ENCODE measurements around the gene RPTOR.
"Not testable (repeated sequence)": the region's sequence is repeated elsewhere in the genome, so short reads cannot be mapped to it uniquely, and the experiment has no call there.

The RPTOR gene

DNA sequence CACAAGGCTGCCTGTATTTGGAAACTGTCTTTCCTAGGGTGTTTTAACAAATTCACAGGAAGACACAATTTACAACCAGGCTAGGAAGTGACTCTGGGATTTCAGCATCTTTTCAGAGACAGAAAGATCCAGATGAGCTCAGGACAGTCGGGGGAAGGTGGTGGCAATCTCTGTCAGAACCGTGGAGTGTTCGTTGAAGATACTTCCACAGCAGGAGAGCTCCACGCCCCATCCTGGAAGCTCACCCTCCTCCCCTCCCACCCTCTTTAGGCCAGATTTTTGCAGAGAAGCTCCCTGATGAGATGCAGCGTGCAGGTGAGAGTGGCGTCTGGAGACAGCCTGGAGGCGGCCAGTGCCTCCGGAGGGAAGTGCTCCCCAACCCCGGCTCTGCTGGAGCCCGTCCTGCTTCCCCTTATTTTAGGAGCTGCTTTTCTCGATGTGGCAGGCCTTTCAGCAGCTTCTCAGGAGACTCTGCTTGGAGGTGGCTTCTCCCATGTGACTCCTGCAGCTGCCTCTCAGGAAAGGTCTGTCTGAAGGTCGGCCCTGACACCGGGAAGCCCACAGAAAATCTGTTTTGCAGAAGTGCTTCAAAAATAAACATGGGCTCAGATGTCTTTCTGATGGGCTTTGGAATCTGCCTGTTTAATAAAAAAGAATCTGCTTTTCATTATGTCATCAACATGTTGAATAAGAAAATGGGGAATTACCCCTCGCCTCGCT, 260.6 kb downstream of the RPTOR start:
- H3K36me3 ChIP-seq (ENCODE audit: control insufficient read depth, insufficient read depth, low read length, severe bottlenecking): no peaks in the 10 kb centered on the region
- H3K4me3 ChIP-seq (ENCODE audit: low read length): no peak overlapping the region
- DNase-seq (ENCODE audit: low read depth): no peak
- no peaks in the 10 kb centered on the region for H3K4me1 ChIP-seq (ENCODE audit: control insufficient read depth, insufficient read depth, low read length)
- no peak overlapping the region for H3K9ac ChIP-seq (ENCODE audit: low read length)
- peaks cover 15% of the 10 kb centered on the region for H3K9me3 ChIP-seq (ENCODE audit: control insufficient read depth, low read length)
- H3K27me3 ChIP-seq (replicated peaks; ENCODE audit: control insufficient read depth, insufficient read depth, low read length): no peaks in the 10 kb centered on the region

DNA sequence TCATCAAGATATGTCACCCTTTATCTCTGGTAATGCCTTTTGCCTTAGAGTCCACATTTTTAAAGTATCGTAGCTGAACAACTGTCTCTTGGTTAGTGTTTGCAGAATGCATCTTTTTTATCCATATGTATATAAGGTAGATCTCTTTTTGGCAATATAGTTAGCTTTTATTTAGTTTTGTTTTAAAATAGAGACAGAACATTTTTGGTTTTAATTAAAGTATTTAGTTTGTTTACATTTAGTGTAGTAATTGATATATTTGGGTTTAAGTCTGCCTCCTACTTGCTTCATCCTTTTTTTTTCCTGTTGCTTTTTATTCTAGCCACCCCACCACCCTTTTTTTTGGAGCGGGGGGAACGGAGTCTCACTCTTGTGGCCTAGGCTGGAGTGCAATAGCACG, 262.4 kb downstream of the RPTOR start:
- H3K4me3 ChIP-seq (ENCODE audit: low read length): peak overlapping the region; percentile 8
- H3K9me3 ChIP-seq (ENCODE audit: control insufficient read depth, low read length): peaks cover 15% of the 10 kb centered on the region
- no peak overlapping the region for H3K9ac ChIP-seq (ENCODE audit: low read length)
- no peak for DNase-seq (ENCODE audit: low read depth)
- H3K36me3 ChIP-seq (ENCODE audit: control insufficient read depth, insufficient read depth, low read length, severe bottlenecking): peaks cover 5% of the 10 kb centered on the region
- no peaks in the 10 kb centered on the region for H3K27me3 ChIP-seq (replicated peaks; ENCODE audit: control insufficient read depth, insufficient read depth, low read length)
- no peaks in the 10 kb centered on the region for H3K4me1 ChIP-seq (ENCODE audit: control insufficient read depth, insufficient read depth, low read length)

DNA sequence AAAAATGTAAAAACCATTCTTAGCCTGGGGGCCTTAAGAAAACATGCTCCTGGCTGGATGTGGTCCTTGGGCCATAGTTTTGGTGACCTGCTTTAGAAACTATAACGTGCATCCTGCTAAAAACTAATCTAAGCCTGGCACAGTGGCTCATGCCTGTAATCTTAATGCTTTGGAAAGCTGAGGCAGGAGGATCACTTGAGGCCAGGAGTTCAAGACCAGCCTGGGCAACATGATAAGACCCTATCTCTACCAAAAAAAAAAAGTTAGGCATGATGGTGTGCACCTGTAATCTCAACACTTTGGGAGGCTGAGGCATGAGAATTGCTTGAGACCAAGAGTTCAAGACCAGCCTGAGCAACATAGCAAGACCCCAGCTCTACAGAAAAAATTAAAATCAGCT, 263.2 kb downstream of the RPTOR start:
- Histone ChIP-seq H3K9me3 (ENCODE audit: control insufficient read depth, low read length) (peaks cover 15% of the 10 kb centered on the region), H3K27me3 (replicated peaks; ENCODE audit: control insufficient read depth, insufficient read depth, low read length) (no peaks in the 10 kb centered on the region), H3K9ac (ENCODE audit: low read length) (no peak overlapping the region), H3K4me1 (ENCODE audit: control insufficient read depth, insufficient read depth, low read length) (no peaks in the 10 kb centered on the region), H3K4me3 (ENCODE audit: low read length) (no peak overlapping the region), H3K36me3 (ENCODE audit: control insufficient read depth, insufficient read depth, low read length, severe bottlenecking) (peaks cover 11% of the 10 kb centered on the region)
- no peak for DNase-seq (ENCODE audit: low read depth)

DNA sequence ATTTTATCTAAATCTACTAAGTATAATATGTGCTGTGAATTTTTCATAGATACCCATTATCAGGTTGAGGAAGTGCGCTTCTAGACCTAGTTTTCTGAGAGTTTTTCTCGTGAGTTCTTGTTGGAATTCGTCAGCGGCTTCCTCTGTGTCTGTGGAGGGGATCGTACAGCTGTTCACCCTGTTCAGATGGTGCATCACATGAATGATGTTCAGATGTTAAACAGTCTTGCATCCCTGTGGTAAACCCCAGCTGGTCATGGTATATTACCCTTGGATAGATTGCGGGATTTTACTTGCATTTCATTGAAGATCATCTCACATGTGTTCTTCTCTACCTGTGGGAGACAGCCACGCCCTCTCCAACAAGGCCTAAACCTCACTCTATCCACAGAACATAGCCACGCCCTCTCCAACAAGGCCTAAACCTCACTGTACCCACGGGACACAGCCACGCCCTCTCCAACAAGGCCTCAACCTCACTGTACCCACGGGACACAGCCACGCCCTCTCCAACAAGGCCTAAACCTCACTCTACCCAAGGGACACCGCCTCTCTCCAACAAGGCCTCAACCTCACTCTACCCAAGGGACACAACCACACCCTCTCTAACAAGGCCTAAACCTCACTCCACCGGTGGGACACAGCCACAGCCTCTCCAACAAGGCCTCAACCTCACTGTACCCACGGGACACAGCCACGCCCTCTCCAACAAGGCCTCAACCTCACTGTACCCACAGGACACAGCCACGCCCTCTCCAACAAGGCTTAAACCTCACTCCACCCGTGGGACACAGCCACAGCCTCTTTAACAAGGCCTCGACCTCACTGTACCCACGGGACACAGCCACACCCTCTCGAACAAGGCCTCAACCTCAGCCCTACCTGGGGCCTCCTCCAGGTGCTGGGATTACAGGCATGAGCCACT, 266.8 kb downstream of the RPTOR start:
- no peak for DNase-seq (ENCODE audit: low read depth)

DNA sequence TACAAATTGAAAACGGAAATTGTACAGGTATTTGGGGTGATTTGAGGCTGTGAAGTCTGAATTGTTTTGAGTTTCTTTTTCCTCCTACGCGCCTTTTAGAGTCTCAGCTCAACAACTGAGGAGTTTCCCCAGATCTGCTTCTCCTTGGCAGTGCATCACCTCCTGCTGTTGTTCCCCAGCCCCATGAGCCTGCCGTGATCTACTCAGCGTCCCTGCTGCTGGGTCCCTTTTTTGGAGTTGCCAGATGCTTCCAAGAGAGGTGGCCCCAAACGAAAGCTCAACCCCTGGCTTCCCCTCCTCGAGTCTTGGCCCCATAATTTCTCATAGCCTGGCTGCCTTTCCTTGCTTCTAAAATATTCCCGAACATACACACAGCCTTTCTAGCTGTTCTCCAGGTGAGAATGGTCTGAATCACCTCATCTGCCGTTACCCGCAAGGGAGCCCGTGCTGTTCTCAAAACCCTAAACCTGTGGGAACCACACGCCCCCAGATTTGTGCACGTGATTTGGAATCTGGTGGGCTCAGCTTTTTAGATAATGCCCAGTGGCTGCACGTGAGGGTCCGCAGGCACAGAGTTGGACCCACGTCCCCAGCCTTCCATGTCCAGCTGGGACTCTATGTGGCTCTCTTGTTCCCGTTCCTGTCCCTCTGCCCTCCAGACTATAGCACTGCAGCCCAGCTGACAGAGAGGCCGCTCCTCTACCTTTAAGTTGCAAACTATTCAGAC, 267.9 kb downstream of the RPTOR start:
- DNase-seq (ENCODE audit: low read depth): no peak
- H3K27me3 ChIP-seq (replicated peaks; ENCODE audit: control insufficient read depth, insufficient read depth, low read length): no peaks in the 10 kb centered on the region
- peaks cover 17% of the 10 kb centered on the region for H3K36me3 ChIP-seq (ENCODE audit: control insufficient read depth, insufficient read depth, low read length, severe bottlenecking)
- no peaks in the 10 kb centered on the region for H3K4me1 ChIP-seq (ENCODE audit: control insufficient read depth, insufficient read depth, low read length)
- no peak overlapping the region for H3K9ac ChIP-seq (ENCODE audit: low read length)
- no peaks in the 10 kb centered on the region for H3K9me3 ChIP-seq (ENCODE audit: control insufficient read depth, low read length)
- no peak overlapping the region for H3K4me3 ChIP-seq (ENCODE audit: low read length)

More for the DNA sequence above, 266.8 kb downstream of the RPTOR start:
- Histone ChIP-seq H3K36me3 (ENCODE audit: control insufficient read depth, insufficient read depth, low read length, severe bottlenecking) (peaks cover 17% of the 10 kb centered on the region), H3K9ac (ENCODE audit: low read length) (no peak overlapping the region), H3K4me1 (ENCODE audit: control insufficient read depth, insufficient read depth, low read length) (no peaks in the 10 kb centered on the region), H3K4me3 (ENCODE audit: low read length) (no peak overlapping the region), H3K27me3 (replicated peaks; ENCODE audit: control insufficient read depth, insufficient read depth, low read length) (no peaks in the 10 kb centered on the region), H3K9me3 (ENCODE audit: control insufficient read depth, low read length) (peaks cover 8% of the 10 kb centered on the region)

DNA sequence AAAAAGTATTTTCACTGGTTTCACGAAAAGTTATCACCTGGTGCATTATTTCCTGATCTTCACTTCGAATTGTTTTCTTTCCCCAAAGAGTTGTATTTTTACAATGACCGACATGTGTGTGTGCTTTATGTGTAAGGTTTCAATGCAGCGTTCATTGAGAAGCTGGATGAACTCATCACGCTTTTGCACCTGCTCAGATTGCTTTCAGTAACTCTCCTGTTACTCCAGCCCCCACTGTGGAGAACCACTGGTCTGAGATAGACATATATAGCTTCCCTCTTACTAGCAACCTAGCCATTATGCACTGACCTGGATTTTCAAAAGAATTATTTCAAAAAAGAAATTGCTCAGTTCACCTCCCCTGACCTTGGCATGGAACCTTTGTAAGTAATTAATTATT, 268.7 kb downstream of the RPTOR start:
- Histone ChIP-seq H3K9ac (ENCODE audit: low read length) (no peak overlapping the region), H3K4me3 (ENCODE audit: low read length) (no peak overlapping the region), H3K9me3 (ENCODE audit: control insufficient read depth, low read length) (no peaks in the 10 kb centered on the region), H3K4me1 (ENCODE audit: control insufficient read depth, insufficient read depth, low read length) (no peaks in the 10 kb centered on the region), H3K27me3 (replicated peaks; ENCODE audit: control insufficient read depth, insufficient read depth, low read length) (no peaks in the 10 kb centered on the region), H3K36me3 (ENCODE audit: control insufficient read depth, insufficient read depth, low read length, severe bottlenecking) (peaks cover 17% of the 10 kb centered on the region)
- DNase-seq (ENCODE audit: low read depth): no peak

DNA sequence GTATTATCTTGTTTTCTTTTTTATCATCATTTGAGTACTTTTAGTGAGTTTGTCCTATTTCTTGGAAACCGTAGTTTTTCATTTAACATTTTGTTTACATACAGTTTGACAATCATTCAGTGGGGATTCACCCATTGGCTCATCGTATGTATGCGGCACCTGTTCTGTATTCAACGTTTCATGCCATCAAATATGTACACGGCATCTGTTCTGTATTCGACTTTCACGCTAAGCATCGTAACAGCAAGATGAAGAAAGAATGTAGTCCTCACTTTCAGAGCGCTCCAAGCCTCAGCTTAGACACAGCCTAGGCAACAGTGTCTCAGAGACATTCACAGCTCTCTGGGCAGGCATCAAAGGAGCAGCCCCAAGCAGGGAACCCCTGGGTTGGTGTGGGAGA, 269.9 kb downstream of the RPTOR start:
- Histone ChIP-seq H3K9me3 (ENCODE audit: control insufficient read depth, low read length) (no peaks in the 10 kb centered on the region), H3K4me1 (ENCODE audit: control insufficient read depth, insufficient read depth, low read length) (no peaks in the 10 kb centered on the region), H3K4me3 (ENCODE audit: low read length) (no peak overlapping the region), H3K9ac (ENCODE audit: low read length) (no peak overlapping the region), H3K27me3 (replicated peaks; ENCODE audit: control insufficient read depth, insufficient read depth, low read length) (no peaks in the 10 kb centered on the region), H3K36me3 (ENCODE audit: control insufficient read depth, insufficient read depth, low read length, severe bottlenecking) (peaks cover 17% of the 10 kb centered on the region)
- DNase-seq (ENCODE audit: low read depth): no peak

DNA sequence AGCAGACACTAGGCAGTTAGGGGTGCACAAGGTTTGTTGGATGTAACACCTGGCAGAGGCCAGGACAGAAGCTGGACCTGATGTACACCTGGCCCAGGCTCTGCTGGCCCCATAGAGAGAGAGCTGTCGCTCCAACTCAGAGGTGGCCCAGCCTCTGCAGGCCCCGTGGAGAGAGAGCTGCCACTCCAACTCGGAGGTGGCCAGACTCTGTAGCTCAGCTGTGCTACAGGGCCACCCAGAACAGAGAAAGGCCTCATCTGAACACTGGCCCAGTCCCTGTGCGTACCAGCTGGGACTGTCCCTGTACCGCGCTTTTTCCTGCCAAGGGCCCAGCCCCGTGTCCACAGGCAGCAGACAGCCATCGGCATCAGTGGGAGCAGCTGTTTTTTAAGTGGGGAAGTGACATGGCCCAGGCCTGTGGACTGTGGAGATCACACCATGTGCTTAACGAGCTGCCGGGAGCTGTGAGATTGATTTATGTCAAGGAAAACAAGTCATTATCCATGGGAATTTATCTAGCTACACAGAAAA, 270.6 kb downstream of the RPTOR start:
- no peaks in the 10 kb centered on the region for H3K27me3 ChIP-seq (replicated peaks; ENCODE audit: control insufficient read depth, insufficient read depth, low read length)
- no peak overlapping the region for H3K4me3 ChIP-seq (ENCODE audit: low read length)
- no peaks in the 10 kb centered on the region for H3K9me3 ChIP-seq (ENCODE audit: control insufficient read depth, low read length)
- peaks cover 17% of the 10 kb centered on the region for H3K36me3 ChIP-seq (ENCODE audit: control insufficient read depth, insufficient read depth, low read length, severe bottlenecking)
- no peak for DNase-seq (ENCODE audit: low read depth)
- H3K4me1 ChIP-seq (ENCODE audit: control insufficient read depth, insufficient read depth, low read length): no peaks in the 10 kb centered on the region
- H3K9ac ChIP-seq (ENCODE audit: low read length): no peak overlapping the region

DNA sequence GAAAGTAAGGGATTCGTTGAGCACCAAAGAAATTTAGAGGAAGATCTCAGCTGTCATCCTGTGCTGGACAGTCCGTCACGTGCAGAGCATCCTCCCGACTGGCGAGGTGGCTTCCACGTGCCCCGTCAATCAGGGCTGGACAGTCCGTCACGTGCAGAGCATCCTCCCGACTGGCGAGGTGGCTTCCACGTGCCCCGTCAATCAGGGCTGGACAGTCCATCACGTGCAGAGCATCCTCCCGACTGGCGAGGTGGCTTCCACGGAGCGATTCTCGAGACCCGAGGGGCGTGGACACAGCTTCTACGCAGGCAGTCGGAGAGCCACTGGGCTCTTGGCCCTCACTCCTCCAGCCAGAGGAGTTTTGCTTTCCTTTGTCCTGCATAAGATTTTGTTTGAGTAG, 271.1 kb downstream of the RPTOR start:
- H3K9ac ChIP-seq (ENCODE audit: low read length); H3K9me3 ChIP-seq (ENCODE audit: control insufficient read depth, low read length); H3K27me3 ChIP-seq (replicated peaks; ENCODE audit: control insufficient read depth, insufficient read depth, low read length); H3K4me1 ChIP-seq (ENCODE audit: control insufficient read depth, insufficient read depth, low read length); DNase-seq (ENCODE audit: low read depth); H3K4me3 ChIP-seq (ENCODE audit: low read length): not testable (repeated sequence)
- peaks cover 17% of the 10 kb centered on the region for H3K36me3 ChIP-seq (ENCODE audit: control insufficient read depth, insufficient read depth, low read length, severe bottlenecking)

DNA sequence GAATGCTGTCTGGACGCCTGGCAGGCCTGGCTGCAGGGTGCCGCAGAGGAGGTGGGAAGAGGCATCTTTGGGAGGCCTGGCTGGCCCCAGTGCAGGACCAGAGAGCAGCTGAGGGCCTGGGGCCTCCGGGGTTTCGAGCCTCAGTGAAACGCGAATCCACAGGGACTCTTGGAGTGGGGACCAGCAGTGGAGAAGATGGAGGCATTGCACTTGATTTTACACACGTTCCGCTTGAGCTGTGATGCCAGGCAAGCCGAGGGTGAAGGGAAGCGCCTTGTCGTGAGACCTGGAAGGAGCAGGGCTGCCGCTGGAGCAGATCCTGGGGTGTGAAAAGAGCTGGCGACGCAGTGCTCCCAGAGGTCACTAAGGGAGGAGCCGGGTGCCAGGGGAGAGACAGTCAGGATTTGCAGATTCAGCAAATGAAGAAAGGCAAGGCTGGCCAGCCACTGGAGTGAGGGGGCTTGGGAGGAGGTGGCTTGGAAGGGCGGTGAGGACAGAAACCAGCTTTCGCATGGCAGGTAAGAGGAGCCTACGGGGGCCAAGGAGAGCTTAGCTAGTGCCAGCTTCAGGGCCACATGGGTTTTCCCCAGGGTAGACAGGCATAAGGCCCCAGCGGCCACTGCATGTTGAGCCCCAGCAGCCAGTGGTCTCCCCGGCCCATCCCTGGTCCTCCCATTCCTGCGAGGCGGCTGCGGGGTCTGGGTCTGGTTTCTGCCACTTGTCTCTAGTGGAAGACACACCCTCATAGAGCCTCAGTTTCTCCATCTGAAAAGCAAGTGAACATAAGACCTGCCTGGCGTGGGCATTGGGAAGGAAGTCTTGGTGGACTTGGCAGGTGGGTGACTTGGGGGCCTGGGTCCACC, 271.8 kb downstream of the RPTOR start:
- Histone ChIP-seq H3K27me3 (replicated peaks; ENCODE audit: control insufficient read depth, insufficient read depth, low read length) (no peaks in the 10 kb centered on the region), H3K9ac (ENCODE audit: low read length) (no peak overlapping the region), H3K36me3 (ENCODE audit: control insufficient read depth, insufficient read depth, low read length, severe bottlenecking) (peaks cover 17% of the 10 kb centered on the region), H3K4me1 (ENCODE audit: control insufficient read depth, insufficient read depth, low read length) (no peaks in the 10 kb centered on the region), H3K4me3 (ENCODE audit: low read length) (no peak overlapping the region), H3K9me3 (ENCODE audit: control insufficient read depth, low read length) (no peaks in the 10 kb centered on the region)
- DNase-seq (ENCODE audit: low read depth): no peak

Measured in adipocyte (in vitro differentiated cells).